Endothelial cell of umbilical vein (primary cell): ENCODE measurements around the gene ANKRD40CL. TPM values are rescaled to one million over a fixed set of nuclear protein-coding genes. Genes with fewer than 3 reads are reported as not detected.

Experiments used
- BruUV-seq: library from RNA; stranded (reverse); fragments of 400-500 nt; replicated peaks from 2 replicates; lab custom pipeline; 2021; lab: Mats Ljungman, UMichigan
- CTCF ChIA-PET: fragments of 300-600, 350-600 bp; sonication (Branson Sonifier 250); formaldehyde crosslinking; loops from one replicate; lab custom pipeline; 2021; ENCODE audit warnings: antibody characterized with exemption, inconsistent platforms; lab: Charles Lee
- POLR2A ChIA-PET: fragments of 300-600, 350-600 bp; sonication (Branson Sonifier 250); formaldehyde crosslinking; loops from one replicate; lab custom pipeline; 2021; ENCODE audit warnings: antibody characterized with exemption, inconsistent platforms; lab: Charles Lee
- DNase-seq: peaks from one replicate; pipeline ENCODE4 v3.0.0-alpha.2; 2011; ENCODE audit warnings: low read depth, low spot score
- FAIRE-seq: peaks from 2 replicates; lab custom pipeline; 2011; peaks lifted over from hg19 to GRCh38; lab: Jason Lieb, UNC
- H2AFZ ChIP-seq: 2 replicates; pipeline ENCODE4 v1.6.0; 2012; ENCODE audit warnings: low read depth, low read length, control low read depth, inconsistent platforms
- H3K27ac ChIP-seq: 2 replicates; pipeline ENCODE4 v1.5.1; 2011; ENCODE audit warnings: low read depth, mild to moderate bottlenecking, control low read depth, low read length, moderate library complexity; ENCODE audit not compliant: insufficient read depth
- H3K27me3 ChIP-seq, 2 experiments: 2 replicates each; pipeline versions ENCODE4 v1.6.0 to v1.6.1; 2011; ENCODE audit warnings: low read length in 2 of 2, mixed read lengths in 1 of 2; ENCODE audit not compliant: control insufficient read depth in 2 of 2, insufficient read depth in 2 of 2
- H3K36me3 ChIP-seq, 2 experiments: 2 replicates in 1 of 2; 3 replicates in 1 of 2; pipeline ENCODE4 v1.5.1; 2011; ENCODE audit warnings: low read length in 2 of 2, mild to moderate bottlenecking in 1 of 2, moderate library complexity in 1 of 2; ENCODE audit not compliant: control insufficient read depth in 2 of 2, insufficient read depth in 2 of 2; ENCODE audit errors: extremely low read depth in 1 of 2
- H3K4me1 ChIP-seq: 3 replicates; pipeline ENCODE4 v1.5.1; 2011; ENCODE audit warnings: mild to moderate bottlenecking, low read length; ENCODE audit not compliant: control insufficient read depth, insufficient read depth; ENCODE audit errors: extremely low read depth
- H3K4me2 ChIP-seq: 2 replicates; pipeline ENCODE4 v1.6.1; 2011; ENCODE audit warnings: low read length, control low read depth, mixed read lengths; ENCODE audit not compliant: insufficient read depth
- H3K4me3 ChIP-seq, 3 experiments: fragments of 200-600 bp in 1 of 3; sonication (generic), shearing (Covaris generic) in 1 of 3; replicated peaks in 1 of 3; 2 replicates each; pipeline ENCODE4 v1.5.1; 2011 to 2016; ENCODE audit warnings: control low read depth in 3 of 3, low read length in 3 of 3, mild to moderate bottlenecking in 2 of 3, inconsistent platforms in 1 of 3, low read depth in 1 of 3, moderate library complexity in 1 of 3; ENCODE audit not compliant: insufficient read depth in 1 of 3
- H3K79me2 ChIP-seq: 2 replicates; pipeline ENCODE4 v1.6.0; 2012; ENCODE audit warnings: low read length, inconsistent platforms; ENCODE audit not compliant: control insufficient read depth, insufficient read depth
- H3K9ac ChIP-seq: replicated peaks from 2 replicates; pipeline ENCODE3; 2011; ENCODE audit warnings: low read length, control low read depth; ENCODE audit not compliant: insufficient read depth; ENCODE audit errors: extremely low read depth
- H3K9me1 ChIP-seq: replicated peaks from 3 replicates; pipeline ENCODE4 v1.6.0; 2011; ENCODE audit warnings: mild to moderate bottlenecking, low read length; ENCODE audit not compliant: control insufficient read depth, insufficient read depth; ENCODE audit errors: extremely low read depth
- H3K9me3 ChIP-seq: replicated peaks from 2 replicates; pipeline ENCODE4 v1.5.1; 2012; ENCODE audit warnings: low read length, inconsistent platforms; ENCODE audit not compliant: control insufficient read depth, insufficient read depth
- H4K20me1 ChIP-seq: replicated peaks from 2 replicates; pipeline ENCODE3; 2011; ENCODE audit warnings: mild to moderate bottlenecking, low read length; ENCODE audit not compliant: control insufficient read depth, insufficient read depth; ENCODE audit errors: extremely low read depth
- EZH2 ChIP-seq: IDR thresholded peaks from 2 replicates; pipeline ENCODE4 v1.6.1; 2012; ENCODE audit warnings: borderline replicate concordance, low read depth, mild to moderate bottlenecking, moderate library complexity, low read length, inconsistent platforms; ENCODE audit not compliant: severe bottlenecking
- FOS ChIP-seq: IDR thresholded peaks from 2 replicates; pipeline ENCODE4 v1.6.1; 2011; ENCODE audit warnings: mild to moderate bottlenecking, low read length, moderate library complexity, borderline replicate concordance; ENCODE audit not compliant: insufficient read depth
- GATA2 ChIP-seq: IDR thresholded peaks from 2 replicates; pipeline ENCODE4 v1.7.0; 2011; ENCODE audit warnings: low read depth, mild to moderate bottlenecking, moderate library complexity, mixed read lengths, low read length; ENCODE audit not compliant: insufficient read length, insufficient read depth
- JUN ChIP-seq: IDR thresholded peaks from 2 replicates; pipeline ENCODE4 v1.6.1; 2011; ENCODE audit warnings: borderline replicate concordance, low read depth; ENCODE audit not compliant: insufficient read length, insufficient read depth
- MYC ChIP-seq: IDR thresholded peaks from one replicate; pipeline ENCODE4 v1.6.1; 2011; ENCODE audit warnings: mild to moderate bottlenecking, low read depth, low read length
- POLR2A ChIP-seq: IDR thresholded peaks from 2 replicates; pipeline ENCODE4 v1.6.1; 2012; ENCODE audit warnings: low read depth, mild to moderate bottlenecking, control low read depth, low read length
- POLR2AphosphoS5 ChIP-seq: IDR thresholded peaks from 2 replicates; pipeline ENCODE4 v1.6.1; 2012; ENCODE audit warnings: low read depth, mild to moderate bottlenecking, control low read depth, low read length, moderate library complexity; ENCODE audit not compliant: insufficient read depth
- dilution Hi-C: fragments of 300-500 bp; cut with MboI; formaldehyde crosslinking; loops from one replicate; pipeline ENCODE4 v1.15.0; 2019; ENCODE audit warnings: low sequenced_read_pairs; ENCODE audit not compliant: extremely low pct_ligation_motif_present
- intact Hi-C: fragments of 100-400 bp; cut with micrococcal nuclease; formaldehyde crosslinking; loops from one replicate; pipeline ENCODE4 v1.10.0; 2022
- polyA plus RNA-seq, 4 experiments: library from polyadenylated mRNA; depleted of rRNA in 3 of 4; stranded (reverse) in 3 of 4; unstranded in 1 of 4; fragments of >200 nt; gene quantifications; 2 replicates each; pipeline versions ENCODE4 v1.2.1 to v1.2.3, GENCODE V29; 2011 to 2012; ENCODE audit warnings: missing spikeins in 1 of 4
- total RNA-seq: library from RNA; stranded (reverse); gene quantifications from 2 replicates; pipeline ENCODE4 v1.2.3, GENCODE V29; 2021
- TF ChIP-seq, protein P1 (sequence below), 2 donors: IDR thresholded peaks; 1 replicate in 1 of 2; 2 replicates in 1 of 2; pipeline ENCODE4 v1.5.1; 2011; ENCODE audit warnings: low read length in 2 of 2, mild to moderate bottlenecking in 2 of 2, moderate library complexity in 2 of 2, control low read depth in 1 of 2, inconsistent platforms in 1 of 2, low read depth in 1 of 2; ENCODE audit not compliant: insufficient read depth in 1 of 2; ENCODE audit errors: extremely low read depth in 1 of 2
- TF ChIP-seq, protein P2 (sequence below): IDR thresholded peaks from 2 replicates; pipeline ENCODE4 v1.6.1; 2011; ENCODE audit not compliant: insufficient read depth, insufficient read length

The ANKRD40CL gene
- total and polyA plus RNA-seq, 2 donors (not counting 3 experiments of a cell fraction or from before 2014, with no cell fraction given): not detected

DNA sequence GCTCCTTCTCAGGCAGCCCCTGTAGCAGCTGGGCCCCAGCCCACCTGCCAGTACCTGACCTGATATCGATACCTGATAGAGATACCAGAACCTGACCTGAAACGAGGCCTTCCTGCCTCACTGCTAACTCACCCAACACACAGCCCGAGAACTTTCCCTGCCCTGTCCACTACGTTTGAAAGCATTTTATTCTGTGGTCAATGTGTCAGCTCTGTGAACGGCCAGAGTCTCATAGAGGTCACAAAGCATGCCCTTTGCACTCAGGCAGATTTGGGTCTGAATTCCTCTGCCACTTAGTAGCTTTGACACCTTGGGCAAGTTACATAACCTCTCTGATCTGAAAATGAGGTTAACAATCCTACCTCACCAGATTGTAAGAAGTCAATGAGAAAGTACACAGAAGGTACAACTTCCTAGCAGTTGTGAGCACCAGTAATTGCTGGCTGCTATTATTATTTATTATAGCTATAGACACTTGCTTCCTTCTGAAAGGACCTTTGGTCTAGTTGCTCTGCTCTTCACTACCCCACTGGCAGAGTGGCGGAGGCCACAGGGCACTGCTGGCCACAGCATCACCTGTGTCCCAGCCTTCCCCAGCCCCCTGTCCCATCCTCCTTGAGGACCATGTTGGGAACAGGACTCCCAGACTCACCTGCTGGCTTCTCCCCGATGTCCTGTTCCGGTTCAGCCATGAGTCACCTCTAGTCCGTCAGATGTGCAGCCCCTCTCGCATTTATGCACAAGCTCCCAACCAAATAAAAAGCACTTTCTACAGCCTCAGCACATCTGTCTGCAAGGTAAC lies 895 bp downstream of the ANKRD40CL start:
- DNase-seq (no peak), FAIRE-seq (no peak)
- H4K20me1 ChIP-seq: no peaks in the 10 kb centered on the region
- intact Hi-C loops: no loop called here
- ChIA-PET CTCF (interaction anchor here (1.6 kb wide), 2 partner anchors 17 to 86 kb away, joined by 3 to 10 read pairs; no protein-coding TSS in a partner anchor), POLR2A (no interaction called here)
- H3K27ac ChIP-seq: no peak overlapping the region
- no peaks in the 10 kb centered on the region for H3K9me1 ChIP-seq
- H3K27me3 ChIP-seq: peaks cover 7 to 9% of the 10 kb centered on the region in 2 experiments
- H3K79me2 ChIP-seq: no peaks in the 10 kb centered on the region
- dilution Hi-C loops: no loop called here
- no peaks in the 10 kb centered on the region for H3K36me3 ChIP-seq
- H3K9ac ChIP-seq: no peak overlapping the region
- H3K4me1 ChIP-seq: no peaks in the 10 kb centered on the region
- BruUV-seq: no TSS peak
- TF ChIP-seq MYC (no peak), POLR2A (no peak), EZH2 (no peak), FOS (no peak), JUN (no peak), GATA2 (no peak), POLR2AphosphoS5 (no peak)
- TF ChIP-seq, protein P1, sequence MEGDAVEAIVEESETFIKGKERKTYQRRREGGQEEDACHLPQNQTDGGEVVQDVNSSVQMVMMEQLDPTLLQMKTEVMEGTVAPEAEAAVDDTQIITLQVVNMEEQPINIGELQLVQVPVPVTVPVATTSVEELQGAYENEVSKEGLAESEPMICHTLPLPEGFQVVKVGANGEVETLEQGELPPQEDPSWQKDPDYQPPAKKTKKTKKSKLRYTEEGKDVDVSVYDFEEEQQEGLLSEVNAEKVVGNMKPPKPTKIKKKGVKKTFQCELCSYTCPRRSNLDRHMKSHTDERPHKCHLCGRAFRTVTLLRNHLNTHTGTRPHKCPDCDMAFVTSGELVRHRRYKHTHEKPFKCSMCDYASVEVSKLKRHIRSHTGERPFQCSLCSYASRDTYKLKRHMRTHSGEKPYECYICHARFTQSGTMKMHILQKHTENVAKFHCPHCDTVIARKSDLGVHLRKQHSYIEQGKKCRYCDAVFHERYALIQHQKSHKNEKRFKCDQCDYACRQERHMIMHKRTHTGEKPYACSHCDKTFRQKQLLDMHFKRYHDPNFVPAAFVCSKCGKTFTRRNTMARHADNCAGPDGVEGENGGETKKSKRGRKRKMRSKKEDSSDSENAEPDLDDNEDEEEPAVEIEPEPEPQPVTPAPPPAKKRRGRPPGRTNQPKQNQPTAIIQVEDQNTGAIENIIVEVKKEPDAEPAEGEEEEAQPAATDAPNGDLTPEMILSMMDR (IDR thresholded peaks at IDR 0.05; ENCODE audit: extremely low read depth in 1 of 2, insufficient read depth in 1 of 2, low read depth in 1 of 2, low read length in 2 of 2): no peak
- TF ChIP-seq, protein P2, sequence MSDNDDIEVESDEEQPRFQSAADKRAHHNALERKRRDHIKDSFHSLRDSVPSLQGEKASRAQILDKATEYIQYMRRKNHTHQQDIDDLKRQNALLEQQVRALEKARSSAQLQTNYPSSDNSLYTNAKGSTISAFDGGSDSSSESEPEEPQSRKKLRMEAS: no peak
- no peak overlapping the region for H3K4me3 ChIP-seq
- no peak overlapping the region for H3K4me2 ChIP-seq
- no peaks in the 10 kb centered on the region for H3K9me3 ChIP-seq
- H2AFZ ChIP-seq: no peak overlapping the region
